ENCODE results near the gene TLE1.
A peak's percentile ranks its signal among the peaks of the same experiment; 100 is the strongest.
"Not testable (repeated sequence)": the region's sequence is repeated elsewhere in the genome, so short reads cannot be mapped to it uniquely, and the experiment has no call there.

The TLE1 gene

GRCh38 chr9:81689343-81690175, at the start of gene TLE1:
TLE1 (minus strand) TSS chr9:81689547; CDS start chr9:81688240, 1,307 bp downstream.
- peak; percentile 100 for DNase-seq

- DNase-seq, result no peak
Observed at GRCh38 chr9:81737871-81738507, 48.6 kb upstream of the TLE1 start.

GRCh38 chr9:81730498-81730897, 41.2 kb upstream of the TLE1 start:
- not testable (repeated sequence) for DNase-seq

GRCh38 chr9:81729135-81729534, 39.8 kb upstream of the TLE1 start:
- DNase-seq, result no peak

GRCh38 chr9:81724242-81724889, 35.0 kb upstream of the TLE1 start:
- DNase-seq, result no peak

GRCh38 chr9:81722277-81722676, 32.9 kb upstream of the TLE1 start:
- no peak for DNase-seq

- DNase-seq, result no peak
Observed at GRCh38 chr9:81720450-81721086, 31.2 kb upstream of the TLE1 start.

- no peak for DNase-seq
Observed at GRCh38 chr9:81719972-81720371, 30.6 kb upstream of the TLE1 start.

GRCh38 chr9:81718244-81718643, 28.9 kb upstream of the TLE1 start:
- no peak for DNase-seq

GRCh38 chr9:81717747-81718077, 28.4 kb upstream of the TLE1 start:
- DNase-seq, result no peak

- DNase-seq, result no peak
Observed at GRCh38 chr9:81717061-81717746, 27.9 kb upstream of the TLE1 start.

- peak; percentile 62 for DNase-seq
Observed at GRCh38 chr9:81716409-81716808, 27.1 kb upstream of the TLE1 start.

GRCh38 chr9:81705578-81705977, 16.2 kb upstream of the TLE1 start:
- DNase-seq, result no peak

GRCh38 chr9:81694541-81694940, 5.2 kb upstream of the TLE1 start:
- no peak for DNase-seq

- no peak for DNase-seq
Observed at GRCh38 chr9:81693671-81694378, 4.5 kb upstream of the TLE1 start.

GRCh38 chr9:81690251-81690851, 1.0 kb upstream of the TLE1 start:
- peak; percentile 97 for DNase-seq

GRCh38 chr9:81689093-81689342, 329 bp downstream of the TLE1 start:
- DNase-seq, result not testable (repeated sequence)

GRCh38 chr9:81688262-81689092, 870 bp downstream of the TLE1 start:
- DNase-seq, result peak; percentile 76

GRCh38 chr9:81687521-81688261, 1.7 kb downstream of the TLE1 start:
- DNase-seq, result peak; percentile 64

Data from islet precursor cell (in vitro differentiated cells).